22Rv1 (cell line): ENCODE data around the gene TMEM150C.

Experiments used
- CTCF ChIP-seq: fragments of 450-650 bp; IDR thresholded peaks from 2 replicates; pipeline ENCODE4 v1.5.1; 2017; ENCODE audit warnings: mild to moderate bottlenecking
- ZFX ChIP-seq: fragments of 450-650 bp; IDR thresholded peaks from 2 replicates; pipeline ENCODE4 v1.6.1; 2017; ENCODE audit warnings: antibody characterized with exemption, borderline replicate concordance

- TF ChIP-seq CTCF (no peak), ZFX (no peak)
Measured at GRCh38 chr4:82584931-82585330, 23.1 kb upstream of the TMEM150C start.
